Right hindlimb (tissue), 1 donor: Measurements from ENCODE around the gene SLC2A2.

ENCODE experiments used
- DNase-seq: peaks from one replicate; pipeline ENCODE4 v3.0.0-alpha.2; 2018

SLC2A2 gene

DNA sequence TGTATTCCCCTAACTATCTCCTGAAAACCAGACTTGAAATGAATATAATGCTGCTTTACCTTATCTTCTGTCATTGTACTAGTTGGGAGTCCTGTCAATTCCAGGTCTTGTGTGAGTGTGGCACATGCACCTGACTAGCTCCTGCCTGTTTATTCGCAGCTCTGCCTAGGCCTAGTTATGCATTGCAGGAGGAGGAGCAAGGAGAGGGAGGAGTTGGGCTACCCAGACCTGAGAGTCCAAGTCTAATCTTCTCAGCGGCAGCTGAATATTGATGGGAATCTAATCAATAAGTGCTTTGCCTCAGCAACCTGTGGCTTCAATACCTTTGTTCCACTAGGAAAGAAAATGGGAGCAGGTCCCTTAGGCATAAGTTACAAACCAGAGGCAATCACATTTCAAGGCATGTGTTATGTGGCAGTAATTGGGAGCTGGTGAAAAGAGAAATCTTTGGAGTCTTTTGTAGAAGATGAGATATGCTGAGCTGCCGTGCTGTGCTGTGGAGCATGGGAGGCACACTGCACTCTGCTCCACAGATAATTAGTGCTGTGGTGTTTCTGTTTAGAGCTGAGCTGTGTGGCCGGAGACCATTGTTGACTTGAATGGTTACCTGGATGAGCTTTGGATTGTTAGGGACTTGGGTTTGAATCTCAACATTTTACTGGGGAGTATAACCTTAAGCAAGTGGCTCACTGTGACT, at the start of gene SLC2A2:
Gene SLC2A2, minus strand, starts transcription at position 124 of the 697 bp plus-strand sequence. Its CDS starts 50 bp downstream, at position 74.
- no peak for DNase-seq

GRCh38 chr3:171072432-171072831, 45.9 kb upstream of the SLC2A2 start:
- DNase-seq: no peak

GRCh38 chr3:171068658-171069057, 42.1 kb upstream of the SLC2A2 start:
- no peak for DNase-seq

DNA sequence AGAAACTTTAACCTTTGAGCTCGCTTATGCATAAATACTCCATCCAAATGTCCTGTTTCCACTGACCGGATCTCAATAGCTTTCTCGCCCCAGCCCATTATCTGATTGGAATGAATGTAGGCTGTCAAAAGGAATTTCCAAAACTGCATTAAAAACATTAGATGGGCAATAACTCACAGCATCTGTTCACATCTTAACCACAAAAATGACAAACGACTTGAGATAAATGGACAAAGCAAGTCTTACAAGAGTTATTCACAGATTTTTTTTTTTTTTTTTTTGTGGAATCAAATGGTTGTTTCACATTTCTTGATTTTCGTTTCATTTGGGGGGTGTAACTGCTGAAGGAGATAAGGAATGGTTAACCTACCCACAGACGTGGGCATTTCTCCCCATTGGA, 39.7 kb upstream of the SLC2A2 start:
- DNase-seq: no peak

GRCh38 chr3:171065732-171066131, 39.2 kb upstream of the SLC2A2 start:
- no peak for DNase-seq

DNA sequence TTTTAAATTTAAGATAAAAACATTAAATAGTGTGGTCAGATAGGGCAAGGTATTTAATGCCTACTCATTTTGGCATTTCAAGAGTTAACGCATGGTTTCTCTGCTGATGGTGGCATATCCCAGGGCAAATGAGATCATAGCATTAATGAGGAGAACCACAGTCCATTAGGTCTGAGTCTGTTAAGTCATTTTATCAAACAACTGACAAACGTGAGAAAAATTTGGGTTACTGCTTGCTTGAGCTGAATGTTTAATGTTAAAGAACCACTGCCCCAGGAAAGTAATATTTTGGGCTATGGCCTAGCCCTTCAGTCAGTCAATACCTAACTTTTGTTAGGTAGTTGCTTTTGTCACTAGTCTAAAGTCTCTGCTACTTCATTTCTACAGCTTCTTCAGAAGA, 37.9 kb upstream of the SLC2A2 start:
- DNase-seq: no peak

- no peak for DNase-seq
Observed at GRCh38 chr3:171061749-171062148, 35.2 kb upstream of the SLC2A2 start.

GRCh38 chr3:171059978-171060377, 33.5 kb upstream of the SLC2A2 start:
- DNase-seq: no peak

- no peak for DNase-seq
Observed at GRCh38 chr3:171058873-171059603, 32.5 kb upstream of the SLC2A2 start.

DNA sequence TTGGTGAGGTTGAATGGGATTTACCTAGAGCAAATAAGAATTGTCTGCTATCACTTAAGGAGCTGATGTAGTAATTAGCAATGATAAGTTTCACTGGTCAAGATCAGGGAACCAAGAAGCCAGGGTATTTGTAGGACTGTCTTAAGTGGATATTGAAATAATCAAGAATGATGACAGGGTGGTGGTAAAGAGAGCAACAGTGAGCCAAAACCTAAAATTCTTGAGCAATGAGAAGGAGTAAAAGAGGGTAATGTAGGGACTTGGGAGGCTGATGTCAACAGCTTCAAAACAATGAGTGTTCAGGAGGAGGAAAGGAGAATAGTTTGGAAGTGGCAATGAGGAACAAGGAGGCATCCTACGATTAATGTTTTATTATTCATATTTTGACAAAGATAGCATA, 31.5 kb upstream of the SLC2A2 start:
- no peak for DNase-seq

GRCh38 chr3:171057072-171057471, 30.6 kb upstream of the SLC2A2 start:
- no peak for DNase-seq

- DNase-seq: no peak
Observed at GRCh38 chr3:171056528-171056927, 30.0 kb upstream of the SLC2A2 start.

GRCh38 chr3:171055336-171056178, 29.0 kb upstream of the SLC2A2 start:
- no peak for DNase-seq

GRCh38 chr3:171054921-171055320, 28.4 kb upstream of the SLC2A2 start:
- no peak for DNase-seq

- DNase-seq: no peak
Observed at GRCh38 chr3:171054231-171054630, 27.7 kb upstream of the SLC2A2 start.

- DNase-seq: peak; percentile 55
Observed at GRCh38 chr3:171049861-171050444, 23.4 kb upstream of the SLC2A2 start.

DNA sequence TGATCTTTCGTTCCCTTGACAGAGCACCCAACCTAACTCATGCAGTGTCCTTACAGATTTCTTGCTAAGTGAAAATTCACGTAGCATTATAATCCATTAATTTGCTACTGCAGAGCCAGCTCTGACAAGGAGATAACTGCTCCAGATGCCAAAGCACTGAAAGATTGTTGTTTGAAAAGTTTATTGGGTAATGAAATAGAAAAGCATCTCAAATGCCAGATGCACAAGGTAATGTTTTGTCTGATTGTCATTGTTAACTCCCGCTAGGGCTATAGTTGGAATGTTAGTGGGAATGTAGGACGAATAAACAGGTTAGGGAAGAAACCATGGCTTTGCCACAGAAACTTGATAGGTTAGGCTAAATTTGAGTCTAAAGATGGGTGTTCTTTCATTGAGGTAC, 20.2 kb upstream of the SLC2A2 start:
- no peak for DNase-seq

GRCh38 chr3:171044835-171045793, 18.6 kb upstream of the SLC2A2 start:
- no peak for DNase-seq

GRCh38 chr3:171044384-171044783, 17.9 kb upstream of the SLC2A2 start:
- DNase-seq: no peak

DNA sequence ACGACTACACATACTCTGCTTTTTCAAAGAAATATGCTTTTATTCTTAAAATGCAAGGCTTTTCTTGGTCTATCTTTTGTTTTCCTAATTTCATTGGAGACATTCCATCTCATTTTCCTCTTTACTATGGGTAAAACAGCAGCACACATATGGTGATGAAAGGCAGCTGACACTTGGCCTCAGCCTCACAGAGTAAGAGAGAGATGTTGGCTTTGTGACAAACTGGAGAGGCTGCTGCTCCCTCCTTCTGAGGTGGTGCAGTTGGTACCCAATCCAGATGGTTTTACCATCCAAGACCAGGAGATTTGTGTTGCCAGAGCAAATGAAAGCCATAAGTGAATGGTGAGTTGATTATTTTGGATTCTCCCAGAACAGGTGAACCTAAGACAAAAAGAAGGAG, 13.2 kb upstream of the SLC2A2 start:
- DNase-seq: no peak

DNA sequence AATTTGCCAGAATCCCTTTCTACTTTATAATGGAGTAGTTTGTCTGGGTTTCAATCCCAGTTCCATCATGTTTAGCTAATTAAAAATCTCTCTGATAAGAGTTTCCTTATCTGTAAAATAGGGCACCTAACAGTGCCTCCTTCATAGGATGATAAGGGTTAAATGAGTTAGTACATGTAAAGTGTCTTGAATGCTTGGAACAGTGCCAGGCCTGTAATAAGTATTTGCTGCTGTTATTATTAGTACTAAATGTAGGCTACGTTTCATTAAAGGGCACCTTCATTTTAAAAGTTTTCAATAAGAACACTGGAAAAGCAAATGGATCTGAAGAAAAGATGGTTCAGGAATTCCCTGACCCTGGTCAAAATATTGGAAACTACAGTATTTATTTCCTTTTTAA, 11.8 kb upstream of the SLC2A2 start:
- no peak for DNase-seq

GRCh38 chr3:171028779-171029232, 2.3 kb upstream of the SLC2A2 start:
- no peak for DNase-seq
